Testis (tissue), 2 donors: ENCODE results near the gene NEMP2.

Experiments used
- POLR2A ChIP-seq: fragments of 450-650 bp; IDR thresholded peaks from one replicate; pipeline ENCODE4 v1.6.1; 2017; ENCODE audit warnings: antibody characterized with exemption, mild to moderate bottlenecking, moderate library complexity
- TF ChIP-seq, protein P1 (sequence below), 3 experiments: fragments of 450-650 bp in 2 of 3; fragments of 200-600 bp in 1 of 3; sonication (generic) in 1 of 3; IDR thresholded peaks; one replicate each; pipeline ENCODE4 v1.5.1; 2016 to 2019; ENCODE audit warnings: antibody characterized with exemption in 3 of 3, mild to moderate bottlenecking in 2 of 3, moderate library complexity in 1 of 3

DNA sequence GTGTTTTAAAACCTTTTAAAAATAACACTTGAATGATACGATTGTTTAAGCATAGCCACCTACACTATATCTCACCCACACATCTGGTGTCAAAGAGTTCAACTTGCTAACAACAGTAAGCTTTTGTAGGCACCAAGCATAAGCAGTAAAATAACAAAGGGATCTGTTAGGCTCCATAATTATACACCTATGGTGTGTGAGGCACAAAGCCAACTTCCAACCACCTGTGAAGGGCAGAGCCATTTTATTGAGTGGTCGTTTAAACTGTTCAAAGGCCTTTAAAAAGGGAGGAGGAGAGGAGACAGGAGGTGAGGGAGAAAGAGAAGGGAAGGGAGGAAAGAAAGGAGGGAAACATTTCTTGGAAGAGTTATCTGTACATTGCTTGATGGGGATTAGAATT, 27.9 kb downstream of the NEMP2 start:
- TF ChIP-seq, protein P1, sequence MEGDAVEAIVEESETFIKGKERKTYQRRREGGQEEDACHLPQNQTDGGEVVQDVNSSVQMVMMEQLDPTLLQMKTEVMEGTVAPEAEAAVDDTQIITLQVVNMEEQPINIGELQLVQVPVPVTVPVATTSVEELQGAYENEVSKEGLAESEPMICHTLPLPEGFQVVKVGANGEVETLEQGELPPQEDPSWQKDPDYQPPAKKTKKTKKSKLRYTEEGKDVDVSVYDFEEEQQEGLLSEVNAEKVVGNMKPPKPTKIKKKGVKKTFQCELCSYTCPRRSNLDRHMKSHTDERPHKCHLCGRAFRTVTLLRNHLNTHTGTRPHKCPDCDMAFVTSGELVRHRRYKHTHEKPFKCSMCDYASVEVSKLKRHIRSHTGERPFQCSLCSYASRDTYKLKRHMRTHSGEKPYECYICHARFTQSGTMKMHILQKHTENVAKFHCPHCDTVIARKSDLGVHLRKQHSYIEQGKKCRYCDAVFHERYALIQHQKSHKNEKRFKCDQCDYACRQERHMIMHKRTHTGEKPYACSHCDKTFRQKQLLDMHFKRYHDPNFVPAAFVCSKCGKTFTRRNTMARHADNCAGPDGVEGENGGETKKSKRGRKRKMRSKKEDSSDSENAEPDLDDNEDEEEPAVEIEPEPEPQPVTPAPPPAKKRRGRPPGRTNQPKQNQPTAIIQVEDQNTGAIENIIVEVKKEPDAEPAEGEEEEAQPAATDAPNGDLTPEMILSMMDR (IDR thresholded peaks at IDR 0.05): no peak
- no peak for TF ChIP-seq POLR2A
